Raji (cell line): ENCODE results near the gene AFG3L2.

Experiments
- POLR2A ChIP-seq: IDR thresholded peaks from 2 replicates; pipeline ENCODE4 v1.6.1; 2011; ENCODE audit warnings: low read depth, low read length, control low read depth; ENCODE audit not compliant: insufficient read depth

AFG3L2 gene

GRCh38 chr18:12336171-12336613 lies 40.8 kb downstream of the AFG3L2 start:
- no peak for TF ChIP-seq POLR2A

GRCh38 chr18:12335503-12335902 lies 41.5 kb downstream of the AFG3L2 start:
- TF ChIP-seq POLR2A, result no peak

DNA sequence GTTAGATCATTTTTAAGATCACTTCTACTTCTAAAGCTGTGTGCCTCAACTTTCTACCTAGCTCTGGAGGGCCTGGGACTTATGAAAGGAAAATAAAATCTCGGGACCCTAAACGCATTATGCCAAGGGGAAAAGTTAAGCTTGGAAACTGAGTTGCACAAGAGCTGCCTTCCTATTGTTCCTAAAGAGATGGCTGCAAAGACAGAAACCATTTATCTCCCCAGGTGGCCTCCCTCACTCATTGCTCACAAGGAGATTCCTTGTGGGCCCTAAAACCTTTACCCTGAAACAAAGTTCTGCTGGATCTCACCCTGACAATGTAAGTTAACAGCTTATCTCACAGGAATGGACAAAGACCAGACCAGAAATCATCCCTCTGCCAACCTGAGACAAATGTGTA lies 42.2 kb downstream of the AFG3L2 start:
- no peak for TF ChIP-seq POLR2A

GRCh38 chr18:12334366-12334808 lies 42.6 kb downstream of the AFG3L2 start:
- no peak for TF ChIP-seq POLR2A

- no peak for TF ChIP-seq POLR2A
These were observed 43.3 kb downstream of the AFG3L2 start for GRCh38 chr18:12333506-12334290.

- TF ChIP-seq POLR2A, result no peak
These were observed 46.3 kb downstream of the AFG3L2 start for GRCh38 chr18:12330766-12331165.

- no peak for TF ChIP-seq POLR2A
These were observed 47.8 kb downstream of the AFG3L2 start for GRCh38 chr18:12329125-12329698.

DNA sequence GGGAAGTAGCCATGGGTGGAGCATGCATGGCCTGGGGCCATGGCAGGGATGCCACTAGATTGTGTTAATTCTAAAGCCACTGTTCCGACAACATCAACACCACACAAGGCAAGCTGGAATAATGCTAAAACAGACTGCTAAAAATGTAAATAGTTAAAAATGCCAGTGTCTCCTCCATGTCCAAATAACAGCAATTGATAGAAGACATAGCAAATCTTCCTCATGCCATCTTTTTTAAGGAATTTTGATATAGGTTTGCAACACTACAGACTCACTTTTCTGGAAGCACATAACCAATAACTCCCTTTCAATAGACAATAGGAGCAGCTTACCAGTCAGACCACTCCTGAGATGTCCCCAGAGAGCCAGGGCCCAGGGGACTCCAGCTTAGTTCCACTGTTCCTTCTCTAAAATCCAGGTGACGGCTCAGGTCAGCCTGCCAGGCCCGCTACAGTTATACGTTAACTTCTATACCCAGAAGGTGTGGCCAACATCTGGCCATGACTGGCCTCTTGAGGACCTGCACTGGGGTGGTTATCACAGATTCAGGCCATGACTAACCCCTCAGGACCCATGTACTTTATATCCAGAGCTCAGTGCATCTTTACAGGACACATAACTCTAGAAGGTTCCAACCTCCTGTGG lies 48.7 kb downstream of the AFG3L2 start:
- TF ChIP-seq POLR2A, result no peak

GRCh38 chr18:12327510-12328178 lies 49.4 kb downstream of the AFG3L2 start:
- TF ChIP-seq POLR2A, result no peak

DNA sequence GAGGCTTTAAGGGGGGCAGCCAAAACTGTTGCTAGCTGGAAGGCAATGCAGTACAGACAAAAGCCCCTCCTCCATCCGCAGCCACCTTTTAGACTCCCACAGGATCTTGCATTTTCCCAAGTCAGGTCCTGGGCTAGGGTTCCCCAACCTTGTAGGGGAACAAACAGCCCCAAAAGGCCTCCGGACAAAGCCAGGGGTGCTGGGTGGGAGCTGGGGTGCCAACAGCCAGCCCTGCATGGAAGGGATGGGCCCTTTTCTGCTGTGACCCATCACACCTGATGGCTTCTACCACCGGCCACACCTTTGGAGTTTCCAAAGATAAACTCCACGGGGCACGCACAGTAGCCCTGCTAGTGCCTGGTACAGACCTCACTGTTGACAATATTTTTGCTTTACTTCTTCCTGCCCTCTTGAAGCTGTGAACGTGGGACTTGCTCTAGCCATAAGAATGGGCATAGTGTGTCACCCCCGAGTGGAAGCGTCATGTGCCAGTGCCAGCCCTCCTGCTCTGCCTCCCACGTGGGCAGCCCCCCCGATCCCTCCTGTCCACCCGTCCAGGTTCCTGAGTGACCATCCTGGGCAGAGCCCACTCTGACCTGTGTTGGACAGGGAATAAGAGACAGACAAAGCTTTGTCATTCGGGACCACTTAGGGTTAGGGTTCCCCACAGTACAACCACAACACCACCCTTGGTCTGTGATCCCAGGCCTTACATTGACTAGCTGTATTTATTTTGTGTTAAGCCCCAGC lies 50.1 kb downstream of the AFG3L2 start:
- no peak for TF ChIP-seq POLR2A

DNA sequence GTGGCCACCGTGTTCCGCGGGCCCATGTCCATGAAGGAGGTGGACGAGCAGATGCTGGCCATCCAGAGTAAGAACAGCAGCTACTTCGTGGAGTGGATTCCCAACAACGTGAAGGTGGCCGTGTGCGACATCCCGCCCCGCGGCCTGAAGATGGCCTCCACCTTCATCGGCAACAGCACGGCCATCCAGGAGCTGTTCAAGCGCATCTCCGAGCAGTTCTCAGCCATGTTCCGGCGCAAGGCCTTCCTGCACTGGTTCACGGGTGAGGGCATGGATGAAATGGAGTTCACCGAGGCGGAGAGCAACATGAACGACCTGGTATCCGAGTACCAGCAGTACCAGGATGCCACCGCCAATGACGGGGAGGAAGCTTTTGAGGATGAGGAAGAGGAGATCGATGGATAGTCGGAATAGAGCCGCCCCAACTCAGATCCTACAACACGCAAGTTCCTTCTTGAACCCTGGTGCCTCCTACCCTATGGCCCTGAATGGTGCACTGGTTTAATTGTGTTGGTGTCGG lies 51.2 kb downstream of the AFG3L2 start:
- no peak for TF ChIP-seq POLR2A

GRCh38 chr18:12324991-12325725 lies 51.9 kb downstream of the AFG3L2 start:
- TF ChIP-seq POLR2A, result no peak

DNA sequence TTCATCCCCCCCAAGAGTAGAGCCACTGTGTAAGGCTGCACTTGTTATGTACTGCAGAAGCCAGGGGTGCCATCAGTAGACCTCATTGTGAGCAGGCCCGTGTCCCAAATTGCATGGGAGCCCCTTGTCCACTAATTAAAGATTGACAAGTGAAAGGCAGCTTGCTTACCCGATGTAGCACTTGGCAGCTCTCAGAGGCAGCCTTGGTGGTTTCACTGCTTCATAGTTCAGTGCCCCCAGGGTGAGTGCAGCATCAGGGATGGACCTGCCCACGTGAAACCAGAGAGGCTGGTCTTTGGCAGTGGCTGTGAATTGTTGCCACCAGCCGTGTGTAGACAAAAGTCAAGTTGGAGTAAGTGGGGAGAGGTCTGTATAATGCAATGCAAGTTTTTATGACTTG lies 55.7 kb downstream of the AFG3L2 start:
- TF ChIP-seq POLR2A, result no peak

DNA sequence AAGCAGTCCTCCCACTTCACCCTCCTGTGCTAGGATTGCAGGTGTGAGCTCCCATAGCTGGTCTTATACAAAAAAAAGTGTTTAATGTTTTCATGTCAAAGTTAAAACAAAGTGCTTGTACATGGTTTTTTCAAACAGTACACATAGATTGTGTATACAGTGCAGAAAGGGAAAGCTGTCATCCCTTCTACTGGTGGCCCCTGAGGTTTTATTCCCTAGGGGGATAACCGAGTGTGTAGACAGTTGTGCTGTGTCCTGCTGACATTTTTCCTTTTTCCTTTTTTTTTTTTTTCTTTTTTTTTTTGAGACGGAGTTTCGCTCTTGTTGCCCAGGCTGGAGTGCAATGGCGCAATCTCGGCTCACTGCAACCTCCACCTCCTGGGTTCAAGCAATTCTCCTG lies 58.2 kb downstream of the AFG3L2 start:
- no peak for TF ChIP-seq POLR2A

DNA sequence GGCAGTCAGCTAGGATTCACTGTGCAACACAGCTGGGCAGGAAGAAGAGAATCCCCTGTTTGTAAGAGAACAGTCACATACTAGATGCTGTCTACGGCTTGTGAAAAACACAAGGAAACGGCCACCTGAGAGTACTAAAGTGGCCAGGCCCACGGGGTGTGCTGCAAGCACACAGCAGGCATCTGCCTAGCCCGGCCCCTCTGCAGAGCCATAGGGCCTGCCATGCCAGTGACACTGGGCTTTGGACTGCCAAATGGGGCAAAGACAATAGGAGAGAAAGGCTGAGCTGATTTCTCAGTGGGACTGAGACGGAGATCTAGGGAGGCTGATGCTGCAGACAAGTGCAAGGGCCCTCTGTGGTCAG lies 58.7 kb downstream of the AFG3L2 start:
- no peak for TF ChIP-seq POLR2A
